ENCODE data around the gene PDCL3.

PDCL3 gene

GRCh38 chr2:100562613-100563406, at the start of gene PDCL3:
Gene PDCL3, plus strand, starts transcription at chr2:100562993. Its CDS starts 75 bp downstream, at chr2:100563068.
- FAIRE-seq (peak; percentile 80), DNase-seq (ENCODE audit: insufficient read length, low spot score) (peak; percentile 97)

- no peak for FAIRE-seq
- DNase-seq (ENCODE audit: insufficient read length, low spot score): no peak
Measured at GRCh38 chr2:100513650-100514049, 49.1 kb upstream of the PDCL3 start.

- FAIRE-seq (no peak), DNase-seq (ENCODE audit: insufficient read length, low spot score) (no peak)
Measured at GRCh38 chr2:100517556-100517955, 45.2 kb upstream of the PDCL3 start.

GRCh38 chr2:100518801-100519200, 44.0 kb upstream of the PDCL3 start:
- no peak for FAIRE-seq
- no peak for DNase-seq (ENCODE audit: insufficient read length, low spot score)

- no peak for DNase-seq (ENCODE audit: insufficient read length, low spot score)
- FAIRE-seq: no peak
Measured at GRCh38 chr2:100520224-100520623, 42.6 kb upstream of the PDCL3 start.

- DNase-seq (ENCODE audit: insufficient read length, low spot score) (no peak), FAIRE-seq (no peak)
Measured at GRCh38 chr2:100522430-100522829, 40.4 kb upstream of the PDCL3 start.

- no peak for DNase-seq (ENCODE audit: insufficient read length, low spot score)
- no peak for FAIRE-seq
Measured at GRCh38 chr2:100524331-100524730, 38.5 kb upstream of the PDCL3 start.

- FAIRE-seq: no peak
Measured at GRCh38 chr2:100526868-100527267, 35.9 kb upstream of the PDCL3 start.

GRCh38 chr2:100527440-100528015, 35.3 kb upstream of the PDCL3 start:
- no peak for FAIRE-seq
- no peak for DNase-seq (ENCODE audit: insufficient read length, low spot score)

More at GRCh38 chr2:100526868-100527267, 35.9 kb upstream of the PDCL3 start:
- no peak for DNase-seq (ENCODE audit: insufficient read length, low spot score)

GRCh38 chr2:100529176-100529575, 33.6 kb upstream of the PDCL3 start:
- DNase-seq (ENCODE audit: insufficient read length, low spot score) (no peak), FAIRE-seq (no peak)

- DNase-seq (ENCODE audit: insufficient read length, low spot score) (no peak), FAIRE-seq (no peak)
Measured at GRCh38 chr2:100529900-100530299, 32.9 kb upstream of the PDCL3 start.

- no peak for DNase-seq (ENCODE audit: insufficient read length, low spot score)
- no peak for FAIRE-seq
Measured at GRCh38 chr2:100535855-100536254, 26.9 kb upstream of the PDCL3 start.

- DNase-seq (ENCODE audit: insufficient read length, low spot score) (no peak), FAIRE-seq (no peak)
Measured at GRCh38 chr2:100537918-100538317, 24.9 kb upstream of the PDCL3 start.

- DNase-seq (ENCODE audit: insufficient read length, low spot score) (no peak), FAIRE-seq (no peak)
Measured at GRCh38 chr2:100539221-100539620, 23.6 kb upstream of the PDCL3 start.

GRCh38 chr2:100541404-100541803, 21.4 kb upstream of the PDCL3 start:
- FAIRE-seq: no peak

GRCh38 chr2:100542418-100542817, 20.4 kb upstream of the PDCL3 start:
- FAIRE-seq (no peak), DNase-seq (ENCODE audit: insufficient read length, low spot score) (no peak)

More at GRCh38 chr2:100541404-100541803, 21.4 kb upstream of the PDCL3 start:
- DNase-seq (ENCODE audit: insufficient read length, low spot score): no peak

GRCh38 chr2:100544911-100545596, 17.7 kb upstream of the PDCL3 start:
- FAIRE-seq (no peak), DNase-seq (ENCODE audit: insufficient read length, low spot score) (no peak)

GRCh38 chr2:100546469-100546868, 16.3 kb upstream of the PDCL3 start:
- no peak for FAIRE-seq

GRCh38 chr2:100548771-100549170, 14.0 kb upstream of the PDCL3 start:
- FAIRE-seq: no peak
- DNase-seq (ENCODE audit: insufficient read length, low spot score): no peak

More at GRCh38 chr2:100546469-100546868, 16.3 kb upstream of the PDCL3 start:
- no peak for DNase-seq (ENCODE audit: insufficient read length, low spot score)

- DNase-seq (ENCODE audit: insufficient read length, low spot score): no peak
- FAIRE-seq: no peak
Measured at GRCh38 chr2:100551303-100551702, 11.5 kb upstream of the PDCL3 start.

- FAIRE-seq: no peak
- DNase-seq (ENCODE audit: insufficient read length, low spot score): no peak
Measured at GRCh38 chr2:100554798-100555407, 7.9 kb upstream of the PDCL3 start.
